ENCODE results near the gene RAC3. TPM values are rescaled to one million over a fixed set of nuclear protein-coding genes. Genes with fewer than 3 reads are reported as not detected.

Gene RAC3
- total RNA-seq, 6 experiments from 2014 or later = 4.3 to 8.5 (median 5.6) TPM

DNA sequence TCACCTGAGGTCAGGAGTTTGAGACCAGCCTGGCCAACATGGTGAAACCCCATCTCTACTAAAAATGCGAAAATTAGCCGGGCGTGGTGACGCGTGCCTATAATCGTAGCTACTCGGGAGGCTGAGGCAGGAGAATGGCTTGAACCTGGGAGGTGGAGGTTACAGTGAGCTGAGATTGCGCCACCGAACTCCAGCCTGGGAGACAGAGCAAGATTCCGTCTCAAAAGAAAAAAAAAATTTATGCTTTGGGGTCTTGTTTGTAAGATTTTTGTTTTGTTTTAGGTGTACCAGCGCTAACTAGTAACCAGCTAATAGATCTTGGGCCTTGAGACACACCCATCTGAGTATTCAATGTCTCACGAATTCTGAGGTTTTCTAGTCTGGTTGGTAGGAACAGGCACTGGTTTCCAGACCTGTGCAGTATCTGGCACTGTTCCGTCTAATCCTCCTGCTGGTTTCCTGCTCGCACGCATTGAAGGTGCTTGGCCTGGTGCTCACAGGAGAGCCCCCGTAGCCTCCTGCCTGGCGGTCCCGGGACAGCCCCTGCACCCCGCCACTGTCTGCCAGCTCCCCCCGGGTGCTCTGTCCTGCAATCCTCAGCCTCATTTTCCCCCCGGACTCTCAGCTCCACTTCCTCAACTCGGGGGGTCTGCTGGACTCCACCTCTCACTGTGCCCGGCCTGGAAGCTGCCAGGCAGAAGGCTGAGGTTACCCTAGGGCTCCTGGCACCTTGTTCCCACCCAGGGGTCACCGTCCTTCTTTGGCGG is 44.7 kb downstream of the RAC3 start:
- H3K4me1 Mint-ChIP-seq (ENCODE audit: low read depth) = no peaks in the 10 kb centered on the region
- peaks cover 8% of the 10 kb centered on the region; the same call in 1 of the 2 replicates for H3K36me3 Mint-ChIP-seq (ENCODE audit: low read depth)
- DNase-seq = no peak
- H3K4me3 Mint-ChIP-seq = no peak overlapping the region
- no peaks in the 10 kb centered on the region for H3K9me3 Mint-ChIP-seq
- H3K27ac Mint-ChIP-seq = no peak overlapping the region
- TF ChIP-seq, protein P1, sequence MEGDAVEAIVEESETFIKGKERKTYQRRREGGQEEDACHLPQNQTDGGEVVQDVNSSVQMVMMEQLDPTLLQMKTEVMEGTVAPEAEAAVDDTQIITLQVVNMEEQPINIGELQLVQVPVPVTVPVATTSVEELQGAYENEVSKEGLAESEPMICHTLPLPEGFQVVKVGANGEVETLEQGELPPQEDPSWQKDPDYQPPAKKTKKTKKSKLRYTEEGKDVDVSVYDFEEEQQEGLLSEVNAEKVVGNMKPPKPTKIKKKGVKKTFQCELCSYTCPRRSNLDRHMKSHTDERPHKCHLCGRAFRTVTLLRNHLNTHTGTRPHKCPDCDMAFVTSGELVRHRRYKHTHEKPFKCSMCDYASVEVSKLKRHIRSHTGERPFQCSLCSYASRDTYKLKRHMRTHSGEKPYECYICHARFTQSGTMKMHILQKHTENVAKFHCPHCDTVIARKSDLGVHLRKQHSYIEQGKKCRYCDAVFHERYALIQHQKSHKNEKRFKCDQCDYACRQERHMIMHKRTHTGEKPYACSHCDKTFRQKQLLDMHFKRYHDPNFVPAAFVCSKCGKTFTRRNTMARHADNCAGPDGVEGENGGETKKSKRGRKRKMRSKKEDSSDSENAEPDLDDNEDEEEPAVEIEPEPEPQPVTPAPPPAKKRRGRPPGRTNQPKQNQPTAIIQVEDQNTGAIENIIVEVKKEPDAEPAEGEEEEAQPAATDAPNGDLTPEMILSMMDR (IDR thresholded peaks at IDR 0.05) = no peak
- H3K27me3 Mint-ChIP-seq (ENCODE audit: insufficient read depth) = peaks cover 15% of the 10 kb centered on the region

DNA sequence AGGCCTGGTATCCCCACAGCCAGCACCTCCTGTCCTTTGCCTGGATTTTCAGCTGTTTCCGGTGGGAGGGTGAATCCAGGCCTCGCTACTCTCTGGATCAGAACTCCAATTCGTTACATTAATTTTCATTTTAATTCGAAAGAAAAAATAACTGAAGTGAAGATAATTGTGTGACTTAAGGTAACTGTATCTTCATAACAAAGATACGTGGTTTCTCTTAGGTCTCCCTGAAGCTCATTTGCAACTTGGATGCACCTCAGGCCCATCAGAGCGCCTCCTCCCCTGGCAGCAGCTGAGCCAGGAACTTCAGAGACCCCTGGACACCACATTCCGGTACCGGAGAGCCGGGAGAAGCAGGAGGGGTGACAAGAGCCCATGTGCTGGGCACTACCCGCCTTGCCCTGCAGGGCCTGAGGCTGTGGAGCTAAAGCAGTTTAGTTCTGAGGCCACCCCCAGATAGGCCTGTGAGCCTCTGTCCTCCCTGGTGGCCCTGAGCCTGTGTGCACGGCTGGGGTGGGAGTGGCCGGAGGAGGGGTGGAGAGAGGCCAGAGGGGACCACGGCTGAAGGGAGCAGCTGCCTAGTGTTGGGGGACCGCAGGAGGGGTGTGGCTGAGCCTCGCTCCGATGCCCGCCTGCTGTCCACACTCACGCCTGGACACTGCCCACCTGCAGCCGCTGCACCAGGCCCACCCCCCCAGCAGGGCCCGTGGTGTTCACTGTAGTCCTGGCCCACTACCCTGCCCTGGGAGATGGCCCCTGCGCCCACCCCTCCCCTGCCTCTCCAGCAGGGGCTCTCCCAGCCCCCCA is 45.5 kb downstream of the RAC3 start:
- peaks cover 8% of the 10 kb centered on the region; the same call in 1 of the 2 replicates for H3K36me3 Mint-ChIP-seq (ENCODE audit: low read depth)
- no peak for DNase-seq
- TF ChIP-seq, protein P1 (IDR thresholded peaks at IDR 0.05) = no peak
- peaks cover 15% of the 10 kb centered on the region for H3K27me3 Mint-ChIP-seq (ENCODE audit: insufficient read depth)
- no peaks in the 10 kb centered on the region for H3K4me1 Mint-ChIP-seq (ENCODE audit: low read depth)
- H3K27ac Mint-ChIP-seq = no peak overlapping the region
- H3K4me3 Mint-ChIP-seq = no peak overlapping the region
- H3K9me3 Mint-ChIP-seq = no peaks in the 10 kb centered on the region

DNA sequence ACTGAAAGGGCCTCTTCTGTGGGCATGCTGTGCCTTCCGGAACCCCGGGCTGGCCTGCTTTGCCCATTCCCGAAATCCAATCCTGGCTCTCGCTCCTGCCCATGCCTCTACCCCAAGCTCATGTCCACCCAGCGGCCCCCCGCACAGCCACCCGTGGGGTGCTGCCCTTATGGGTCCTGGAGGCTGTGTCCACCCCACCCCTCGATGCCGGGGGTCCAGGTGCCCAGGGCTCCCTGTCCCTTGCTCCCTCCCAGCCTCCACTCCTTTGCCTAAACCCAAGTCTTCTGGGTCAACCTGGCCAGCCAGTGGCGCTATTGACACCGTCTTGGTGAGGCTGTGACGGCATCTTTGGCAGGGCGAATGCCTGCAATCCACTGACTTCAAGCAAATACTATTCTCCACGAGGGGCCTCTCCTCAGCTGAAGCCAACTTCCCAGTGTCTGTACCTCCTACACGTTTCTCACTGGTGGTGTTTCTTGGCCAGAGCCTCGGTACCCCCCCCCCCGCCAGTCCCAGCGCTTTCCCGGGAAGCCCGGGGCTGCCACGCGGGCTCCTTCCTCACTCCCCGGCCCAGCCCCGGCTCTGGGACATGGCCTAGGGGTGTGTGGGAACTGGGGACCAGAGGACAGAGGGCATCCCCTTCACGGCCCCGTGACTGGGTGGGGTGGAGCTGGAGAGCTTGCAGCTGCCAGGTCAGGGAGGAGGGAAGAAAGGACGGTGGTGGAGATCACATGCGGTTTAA is 46.3 kb downstream of the RAC3 start:
- Mint-ChIP-seq H3K4me1 (ENCODE audit: low read depth) (no peaks in the 10 kb centered on the region), H3K9me3 (no peaks in the 10 kb centered on the region), H3K4me3 (no peak overlapping the region), H3K36me3 (ENCODE audit: low read depth) (peaks cover 8% of the 10 kb centered on the region; the same call in 1 of the 2 replicates), H3K27ac (no peak overlapping the region), H3K27me3 (ENCODE audit: insufficient read depth) (peaks cover 13% of the 10 kb centered on the region)
- TF ChIP-seq, protein P1 (IDR thresholded peaks at IDR 0.05) = no peak
- DNase-seq = no peak

DNA sequence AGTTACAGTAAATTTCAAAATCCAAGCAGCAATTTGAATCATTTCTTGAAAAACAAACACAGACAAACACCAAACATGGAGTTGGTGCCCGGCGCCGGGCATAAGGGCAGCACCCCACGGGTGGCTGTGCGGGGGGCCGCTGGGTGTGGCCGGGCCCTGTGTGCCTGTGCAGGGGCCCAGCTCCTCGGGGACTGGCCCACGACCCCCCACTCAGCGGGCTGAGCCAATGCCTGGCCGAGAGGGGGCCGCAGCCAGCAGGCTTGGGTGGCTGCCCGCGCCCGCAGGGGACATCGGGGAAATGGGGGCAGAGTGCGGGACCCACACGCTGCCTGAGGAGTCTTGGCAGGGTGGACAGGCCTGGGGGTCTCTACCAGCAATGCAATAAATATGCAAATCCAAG is 47.0 kb downstream of the RAC3 start:
- no peak for DNase-seq
- H3K36me3 Mint-ChIP-seq (ENCODE audit: low read depth) = peaks cover 8% of the 10 kb centered on the region; the same call in 1 of the 2 replicates
- TF ChIP-seq, protein P1 (IDR thresholded peaks at IDR 0.05) = no peak
- peaks cover 16% of the 10 kb centered on the region for H3K27me3 Mint-ChIP-seq (ENCODE audit: insufficient read depth)
- no peaks in the 10 kb centered on the region for H3K9me3 Mint-ChIP-seq
- H3K27ac Mint-ChIP-seq = no peak overlapping the region
- no peak overlapping the region for H3K4me3 Mint-ChIP-seq
- H3K4me1 Mint-ChIP-seq (ENCODE audit: low read depth) = no peaks in the 10 kb centered on the region

DNA sequence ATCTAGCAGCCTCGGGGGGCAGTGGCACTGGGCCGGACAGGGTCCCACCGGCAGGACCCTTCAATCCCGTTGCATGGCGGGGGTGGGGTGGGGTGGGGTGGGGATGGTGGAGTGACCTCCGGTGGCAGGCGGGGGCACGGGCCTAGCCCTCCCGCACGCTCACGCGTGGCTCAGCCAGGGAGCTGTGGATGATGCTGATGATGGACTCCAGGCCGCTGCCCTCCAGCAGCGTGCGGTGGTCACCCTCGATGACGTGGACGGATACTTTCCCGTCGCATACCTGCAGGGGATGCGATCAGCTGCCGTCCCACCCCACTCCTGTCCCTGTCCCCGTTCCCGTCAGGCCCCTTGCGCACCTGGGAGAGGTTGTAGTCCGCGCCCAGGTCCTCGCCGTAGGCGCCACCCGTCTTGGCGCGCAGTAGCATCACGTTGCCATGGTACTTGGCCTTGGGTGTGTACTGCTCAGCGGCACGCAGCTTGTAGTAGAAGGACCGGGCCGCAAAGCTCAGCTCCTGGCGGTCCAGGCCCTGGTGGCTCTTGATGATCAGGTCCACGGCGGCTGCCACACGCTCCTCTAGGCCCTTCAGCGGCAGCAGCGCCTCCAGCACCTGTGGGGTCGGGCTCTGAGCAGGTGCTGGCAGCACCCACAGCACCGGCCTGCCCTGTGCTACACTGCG is 47.7 kb downstream of the RAC3 start:
- Mint-ChIP-seq H3K36me3 (ENCODE audit: low read depth) (peaks cover 8% of the 10 kb centered on the region; the same call in 1 of the 2 replicates), H3K27ac (no peak overlapping the region), H3K4me1 (ENCODE audit: low read depth) (no peaks in the 10 kb centered on the region), H3K27me3 (ENCODE audit: insufficient read depth) (peaks cover 14% of the 10 kb centered on the region), H3K4me3 (no peak overlapping the region), H3K9me3 (no peaks in the 10 kb centered on the region)
- DNase-seq = no peak
- TF ChIP-seq, protein P1 (IDR thresholded peaks at IDR 0.05) = no peak
